ENCODE results near the gene PASD1.

The PASD1 gene

GRCh38 chrX:151703487-151703886 is 140.0 kb downstream of the PASD1 start:
- H3K27ac Mint-ChIP-seq, result no peak overlapping the region
- no peaks in the 10 kb centered on the region for H3K4me1 Mint-ChIP-seq
- H3K27me3 Mint-ChIP-seq, result no peaks in the 10 kb centered on the region
- no peaks in the 10 kb centered on the region for H3K9me3 Mint-ChIP-seq
- H3K4me3 Mint-ChIP-seq, result no peak overlapping the region
- no peaks in the 10 kb centered on the region for H3K36me3 Mint-ChIP-seq
- no peak for ATAC-seq

DNA sequence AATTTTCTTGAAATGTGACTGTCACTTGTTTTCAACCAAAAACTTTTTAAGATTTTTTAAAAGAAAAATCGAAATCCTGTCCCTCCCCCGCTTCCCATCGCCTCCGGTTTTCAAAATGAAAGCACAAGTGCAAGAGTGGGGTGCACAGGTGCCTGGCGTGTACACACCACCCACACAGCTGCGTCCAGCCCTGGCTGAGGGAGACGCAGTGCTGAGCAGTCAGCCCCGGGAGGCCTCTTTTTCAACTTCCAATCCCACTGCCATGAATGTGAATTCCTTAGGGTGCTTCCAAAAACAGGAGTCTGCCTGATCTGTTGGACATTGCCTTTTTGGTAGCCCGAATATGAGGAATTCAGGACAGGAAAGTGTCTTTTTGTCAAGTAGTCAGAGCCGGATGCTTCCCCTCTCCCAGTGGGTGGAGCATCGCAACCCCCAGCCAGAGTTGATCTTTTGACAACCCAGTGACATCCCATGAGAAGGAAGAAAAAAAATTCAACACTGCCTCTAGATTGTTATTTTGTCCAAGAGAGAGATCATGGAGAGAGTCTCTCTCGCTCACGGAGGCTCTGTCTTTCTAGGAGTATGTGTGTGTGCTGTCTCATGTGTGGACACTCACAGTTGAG is 140.7 kb downstream of the PASD1 start:
- ATAC-seq, result no peak
- Mint-ChIP-seq H3K36me3 (no peaks in the 10 kb centered on the region), H3K27me3 (no peaks in the 10 kb centered on the region), H3K27ac (no peak overlapping the region), H3K4me1 (no peaks in the 10 kb centered on the region), H3K9me3 (no peaks in the 10 kb centered on the region), H3K4me3 (no peak overlapping the region)

DNA sequence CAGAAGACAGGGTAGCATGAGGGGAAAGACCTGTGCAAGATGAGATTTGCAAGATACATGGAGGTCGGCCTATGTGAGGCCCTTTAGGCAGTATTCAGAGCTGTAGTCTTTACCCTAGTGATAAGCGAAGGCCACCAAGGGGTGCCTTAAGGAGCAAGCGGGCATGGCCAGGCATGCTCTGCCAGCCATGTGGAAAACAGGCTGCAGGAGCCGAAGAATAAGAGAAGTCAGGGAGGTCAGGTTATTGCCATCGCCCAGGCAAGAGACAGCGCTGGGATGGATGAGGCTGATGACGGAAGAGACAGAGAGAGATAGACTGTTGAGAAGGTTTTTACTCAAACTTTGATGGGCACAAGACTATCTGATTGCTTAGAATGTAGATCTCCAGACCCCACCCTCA is 145.3 kb downstream of the PASD1 start:
- Mint-ChIP-seq H3K27me3 (no peaks in the 10 kb centered on the region), H3K27ac (no peak overlapping the region), H3K9me3 (no peaks in the 10 kb centered on the region), H3K36me3 (no peaks in the 10 kb centered on the region), H3K4me3 (no peak overlapping the region), H3K4me1 (no peaks in the 10 kb centered on the region)
- no peak for ATAC-seq

DNA sequence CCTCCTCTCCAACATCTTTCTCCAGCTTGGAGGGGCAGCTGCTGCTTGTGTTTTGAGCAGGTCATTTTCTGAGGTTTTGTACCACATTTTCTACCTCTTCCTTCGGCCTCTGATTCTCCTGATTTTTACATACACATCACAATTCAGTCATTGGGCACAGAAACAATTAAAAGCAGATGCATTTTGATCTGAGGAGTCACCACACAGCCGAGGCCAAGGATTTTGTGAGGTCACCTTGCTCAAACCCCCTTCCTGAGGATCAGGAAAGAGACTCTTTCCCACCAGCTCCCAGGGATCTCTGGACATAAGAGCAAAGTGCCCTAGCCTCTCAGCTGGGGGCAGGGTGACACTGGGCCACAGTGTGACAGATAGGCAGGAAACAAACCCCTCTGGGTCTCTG is 147.0 kb downstream of the PASD1 start:
- H3K4me3 Mint-ChIP-seq, result no peak overlapping the region
- ATAC-seq, result no peak
- H3K27ac Mint-ChIP-seq, result no peak overlapping the region
- H3K36me3 Mint-ChIP-seq, result no peaks in the 10 kb centered on the region
- H3K4me1 Mint-ChIP-seq, result no peaks in the 10 kb centered on the region
- H3K27me3 Mint-ChIP-seq, result no peaks in the 10 kb centered on the region
- no peaks in the 10 kb centered on the region for H3K9me3 Mint-ChIP-seq

- no peaks in the 10 kb centered on the region for H3K4me1 Mint-ChIP-seq
- H3K9me3 Mint-ChIP-seq, result no peaks in the 10 kb centered on the region
- no peak overlapping the region for H3K4me3 Mint-ChIP-seq
- no peaks in the 10 kb centered on the region for H3K27me3 Mint-ChIP-seq
- no peak for ATAC-seq
- H3K36me3 Mint-ChIP-seq, result no peaks in the 10 kb centered on the region
- no peak overlapping the region for H3K27ac Mint-ChIP-seq
Measured at GRCh38 chrX:151711154-151711553, 147.7 kb downstream of the PASD1 start.

DNA sequence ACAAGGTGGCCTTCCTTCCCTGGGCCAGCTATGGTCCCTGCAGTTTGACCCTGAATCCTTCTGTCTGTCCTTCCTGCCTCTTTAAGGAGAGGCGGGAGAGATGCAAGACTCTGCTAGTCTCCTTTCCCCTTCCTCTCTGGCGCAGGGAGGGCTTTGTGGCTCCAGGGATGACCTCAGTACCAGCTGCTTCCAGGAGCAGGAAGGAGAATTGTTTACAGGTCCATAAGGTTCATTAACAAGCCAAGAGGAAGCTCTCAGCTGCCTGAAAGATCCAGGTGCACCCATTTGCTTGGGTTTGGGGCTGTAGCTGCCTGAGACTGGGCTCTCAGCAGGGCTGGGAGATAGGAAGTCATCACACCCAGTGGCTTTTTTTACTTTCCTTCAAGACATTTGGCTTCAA is 148.3 kb downstream of the PASD1 start:
- Mint-ChIP-seq H3K9me3 (no peaks in the 10 kb centered on the region), H3K4me3 (no peak overlapping the region), H3K27ac (no peak overlapping the region), H3K4me1 (no peaks in the 10 kb centered on the region), H3K36me3 (no peaks in the 10 kb centered on the region), H3K27me3 (no peaks in the 10 kb centered on the region)
- no peak for ATAC-seq

GRCh38 chrX:151712253-151712652 is 148.8 kb downstream of the PASD1 start:
- Mint-ChIP-seq H3K36me3 (no peaks in the 10 kb centered on the region), H3K9me3 (no peaks in the 10 kb centered on the region), H3K27me3 (no peaks in the 10 kb centered on the region)

DNA sequence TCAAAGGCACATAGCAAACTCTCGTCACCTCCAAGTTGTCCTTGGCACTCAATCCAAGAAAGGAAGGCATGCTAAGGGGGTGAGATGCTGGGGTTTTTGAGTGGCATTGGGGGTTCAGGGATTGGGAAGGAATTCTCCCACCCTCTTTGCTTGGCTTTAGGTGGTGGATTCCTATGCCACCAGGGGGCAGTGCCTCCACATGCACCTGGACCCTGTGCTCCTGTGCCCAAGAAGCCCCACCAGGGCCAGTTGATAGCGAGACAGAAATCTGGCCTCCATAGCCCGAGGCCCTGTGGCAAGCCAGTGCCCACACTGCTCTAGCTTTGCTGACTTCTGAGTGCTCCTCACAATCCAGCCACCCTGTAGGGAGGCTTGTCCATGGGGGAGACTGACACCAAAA is 150.4 kb downstream of the PASD1 start:
- H3K4me3 Mint-ChIP-seq, result no peak overlapping the region
- H3K27ac Mint-ChIP-seq, result no peak overlapping the region
- ATAC-seq, result no peak
- no peaks in the 10 kb centered on the region for H3K4me1 Mint-ChIP-seq
- no peaks in the 10 kb centered on the region for H3K9me3 Mint-ChIP-seq
- H3K36me3 Mint-ChIP-seq, result no peaks in the 10 kb centered on the region
- no peaks in the 10 kb centered on the region for H3K27me3 Mint-ChIP-seq

More at GRCh38 chrX:151712253-151712652, 148.8 kb downstream of the PASD1 start:
- no peak for ATAC-seq
- Mint-ChIP-seq H3K4me3 (no peak overlapping the region), H3K4me1 (no peaks in the 10 kb centered on the region), H3K27ac (no peak overlapping the region)

GRCh38 chrX:151714362-151714761 is 150.9 kb downstream of the PASD1 start:
- no peak for ATAC-seq
- Mint-ChIP-seq H3K4me3 (no peak overlapping the region), H3K27ac (no peak overlapping the region), H3K4me1 (no peaks in the 10 kb centered on the region), H3K27me3 (no peaks in the 10 kb centered on the region), H3K9me3 (no peaks in the 10 kb centered on the region), H3K36me3 (no peaks in the 10 kb centered on the region)

- Mint-ChIP-seq H3K27me3 (no peaks in the 10 kb centered on the region), H3K4me3 (no peak within 1 kb of the TSS), H3K9me3 (no peaks in the 10 kb centered on the region), H3K27ac (no peak within 1 kb of the TSS), H3K36me3 (no peaks in the 10 kb centered on the region), H3K4me1 (no peaks in the 10 kb centered on the region)
- no peak for ATAC-seq
Measured at GRCh38 chrX:151715752-151716151, 152.3 kb downstream of the PASD1 start, which contains the start of gene FATE1. FATE1 (plus strand) TSS chrX:151716035; CDS start chrX:151716120, 85 bp downstream.

DNA sequence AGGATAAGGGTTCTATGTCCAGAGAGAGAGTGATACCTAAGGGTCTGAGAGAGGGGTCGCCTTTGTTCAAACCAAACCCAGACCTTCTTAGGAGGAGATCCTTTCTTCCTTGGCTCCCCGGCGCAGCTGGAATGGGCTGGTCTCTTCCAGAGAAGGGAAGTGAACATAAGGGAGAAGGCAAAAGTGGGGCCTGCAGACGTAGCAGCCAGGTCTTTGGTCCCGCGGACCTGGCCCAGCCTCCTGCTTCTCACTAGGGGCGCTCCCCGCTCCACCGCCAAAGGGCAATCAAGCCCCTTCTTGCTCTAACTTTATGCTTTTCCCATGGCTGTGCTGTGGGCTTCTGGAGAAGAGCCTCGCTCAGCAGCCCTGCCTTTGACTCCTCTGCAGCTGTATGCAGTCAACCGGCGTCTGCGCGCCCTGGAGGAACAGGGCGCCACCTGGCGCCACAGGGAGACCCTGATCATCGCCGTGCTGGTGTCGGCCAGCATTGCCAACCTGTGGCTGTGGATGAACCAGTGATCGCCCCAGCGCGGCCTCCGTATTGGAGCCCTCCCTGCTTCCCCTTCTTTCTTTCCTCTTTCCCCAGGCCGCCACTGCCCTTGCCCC is 158.9 kb downstream of the PASD1 start:
- H3K36me3 Mint-ChIP-seq, result no peaks in the 10 kb centered on the region

DNA sequence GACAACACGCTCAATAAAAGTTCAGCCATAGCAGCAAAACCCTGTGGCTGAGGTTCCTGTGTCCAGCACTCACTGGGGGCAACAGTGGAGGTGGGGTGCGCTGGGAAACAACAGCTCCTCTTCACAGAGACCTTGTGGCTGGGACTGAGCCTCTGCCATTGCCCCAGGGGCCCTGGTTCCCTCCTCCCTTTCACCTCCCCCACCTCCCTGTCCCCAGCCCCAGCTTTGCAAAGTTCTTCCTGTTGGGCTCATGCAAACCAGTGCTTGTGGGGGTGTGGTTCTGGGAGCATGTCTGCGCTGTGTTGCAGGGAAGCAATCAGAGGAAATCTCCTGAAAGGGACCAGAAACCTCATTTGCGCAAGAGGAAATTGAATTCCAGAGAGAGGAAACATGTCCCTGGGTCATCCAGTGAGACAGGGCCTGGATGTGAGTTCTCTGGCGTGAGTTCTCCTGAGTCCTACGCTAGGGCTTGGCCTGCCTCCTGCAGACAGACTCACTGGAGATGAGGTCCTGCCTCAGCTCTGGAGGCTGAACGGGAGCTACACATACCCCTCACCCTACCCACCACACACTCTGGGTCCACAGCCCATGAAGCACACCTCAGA is 159.8 kb downstream of the PASD1 start:
- Mint-ChIP-seq H3K27me3 (peaks cover 8% of the 10 kb centered on the region), H3K27ac (no peak overlapping the region), H3K36me3 (no peaks in the 10 kb centered on the region), H3K9me3 (no peaks in the 10 kb centered on the region), H3K4me1 (no peaks in the 10 kb centered on the region), H3K4me3 (no peak overlapping the region)
- ATAC-seq, result no peak

More for the DNA sequence above, 158.9 kb downstream of the PASD1 start:
- no peak for ATAC-seq
- H3K4me3 Mint-ChIP-seq, result no peak overlapping the region
- H3K27ac Mint-ChIP-seq, result no peak overlapping the region
- H3K9me3 Mint-ChIP-seq, result no peaks in the 10 kb centered on the region
- peaks cover 8% of the 10 kb centered on the region for H3K27me3 Mint-ChIP-seq
- no peaks in the 10 kb centered on the region for H3K4me1 Mint-ChIP-seq

GRCh38 chrX:151724563-151725337 is 161.3 kb downstream of the PASD1 start:
- Mint-ChIP-seq H3K27ac (no peak overlapping the region), H3K4me1 (no peaks in the 10 kb centered on the region), H3K9me3 (no peaks in the 10 kb centered on the region), H3K4me3 (no peak overlapping the region), H3K27me3 (peaks cover 8% of the 10 kb centered on the region), H3K36me3 (no peaks in the 10 kb centered on the region)
- no peak for ATAC-seq

DNA sequence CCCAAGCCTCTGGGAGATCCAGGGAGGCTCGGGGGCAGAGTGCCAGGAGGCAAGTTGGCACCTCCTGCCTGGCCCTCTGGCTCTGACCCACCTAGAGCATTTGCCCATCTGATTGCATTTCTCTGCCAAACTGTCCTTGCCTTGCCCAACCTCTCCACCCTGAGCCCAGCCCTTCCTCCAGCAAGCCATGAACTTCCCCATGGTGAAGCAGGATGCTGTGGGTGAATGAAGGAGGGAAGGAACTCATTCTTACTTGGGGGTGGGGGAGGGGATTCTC is 161.8 kb downstream of the PASD1 start:
- no peak for ATAC-seq
- no peak overlapping the region for H3K27ac Mint-ChIP-seq
- H3K27me3 Mint-ChIP-seq, result peaks cover 8% of the 10 kb centered on the region
- H3K9me3 Mint-ChIP-seq, result no peaks in the 10 kb centered on the region
- no peaks in the 10 kb centered on the region for H3K36me3 Mint-ChIP-seq
- no peak overlapping the region for H3K4me3 Mint-ChIP-seq
- no peaks in the 10 kb centered on the region for H3K4me1 Mint-ChIP-seq
